HG03558 (cell line): ENCODE results near the gene SLC18A3.

Experiments
- ATAC-seq: cut with Tn5 transposase; IDR thresholded peaks from one replicate; pipeline ENCODE4 v1.9.1; 2021; ENCODE audit warnings: moderate number of reproducible peaks; ENCODE audit not compliant: unreplicated experiment; ENCODE audit errors: extremely low read depth

SLC18A3 gene

GRCh38 chr10:49622426-49623425 lies 12.6 kb downstream of the SLC18A3 start:
- ATAC-seq: no peak

- no peak for ATAC-seq
Observed at GRCh38 chr10:49624629-49625028, 14.5 kb downstream of the SLC18A3 start.

GRCh38 chr10:49625411-49625810 lies 15.3 kb downstream of the SLC18A3 start:
- ATAC-seq: no peak

- no peak for ATAC-seq
Observed at GRCh38 chr10:49627038-49627437, 16.9 kb downstream of the SLC18A3 start.

GRCh38 chr10:49627644-49628247 lies 17.6 kb downstream of the SLC18A3 start:
- ATAC-seq: no peak

GRCh38 chr10:49628599-49628998 lies 18.5 kb downstream of the SLC18A3 start:
- no peak for ATAC-seq

- no peak for ATAC-seq
Observed at GRCh38 chr10:49629431-49629881, 19.3 kb downstream of the SLC18A3 start.

- ATAC-seq: no peak
Observed at GRCh38 chr10:49631975-49632374, 21.9 kb downstream of the SLC18A3 start.

- no peak for ATAC-seq
Observed at GRCh38 chr10:49632406-49633317, 22.6 kb downstream of the SLC18A3 start.

GRCh38 chr10:49633327-49634068 lies 23.4 kb downstream of the SLC18A3 start:
- no peak for ATAC-seq

GRCh38 chr10:49634069-49634660 lies 24.1 kb downstream of the SLC18A3 start:
- no peak for ATAC-seq

- ATAC-seq: no peak
Observed at GRCh38 chr10:49642311-49642710, 32.2 kb downstream of the SLC18A3 start.

- ATAC-seq: no peak
Observed at GRCh38 chr10:49643241-49644034, 33.3 kb downstream of the SLC18A3 start.

- ATAC-seq: no peak
Observed at GRCh38 chr10:49644035-49644646, 34.0 kb downstream of the SLC18A3 start.

GRCh38 chr10:49645417-49645816 lies 35.3 kb downstream of the SLC18A3 start:
- ATAC-seq: no peak

- ATAC-seq: no peak
Observed at GRCh38 chr10:49645871-49646870, 36.1 kb downstream of the SLC18A3 start.

GRCh38 chr10:49647554-49647953 lies 37.4 kb downstream of the SLC18A3 start:
- ATAC-seq: no peak
